ENCODE data around the gene AOPEP. TPM values are rescaled to one million over a fixed set of nuclear protein-coding genes. Genes with fewer than 3 reads are reported as not detected.

The AOPEP gene
- total and polyA plus RNA-seq, 3 donors from 2014 or later: 31.4 to 95.0 (median 80.4) TPM

- no peaks in the 10 kb centered on the region for H3K27me3 ChIP-seq
- DNase-seq: no peak
- H3K9me3 ChIP-seq: no peaks in the 10 kb centered on the region
- H3K27ac ChIP-seq: peak overlapping the region in 1 of 2 donors; percentile 57
- peaks cover 6% of the 10 kb centered on the region for H3K4me1 ChIP-seq
- no peak overlapping the region for H3K4me3 ChIP-seq
- intact Hi-C loops (cut with DNase I; ENCODE audit: low total_unique reads): no loop called here
- TF ChIP-seq POLR2A (IDR thresholded peaks at IDR 0.05) (no peak), CTCF (IDR thresholded peaks at IDR 0.05) (no peak)
- WGBS, 2 donors: 58 to 64% methylated on average over 9 of the region's 9 CpGs
- H3K36me3 ChIP-seq (ENCODE audit: low read depth, missing control alignments): no peaks in the 10 kb centered on the region
These were observed 181.6 kb downstream of the AOPEP start for GRCh38 chr9:94908011-94908563.

GRCh38 chr9:94908583-94909249, 182.2 kb downstream of the AOPEP start:
- TF ChIP-seq CTCF (IDR thresholded peaks at IDR 0.05): no peak
- no peak for TF ChIP-seq POLR2A (IDR thresholded peaks at IDR 0.05)
- intact Hi-C loops (cut with DNase I; ENCODE audit: low total_unique reads): no loop called here
- Histone ChIP-seq H3K27ac (peak overlapping the region in 1 of 2 donors; percentile 57), H3K4me3 (no peak overlapping the region), H3K27me3 (no peaks in the 10 kb centered on the region), H3K4me1 (peaks cover 6% of the 10 kb centered on the region), H3K9me3 (no peaks in the 10 kb centered on the region), H3K36me3 (ENCODE audit: low read depth, missing control alignments) (no peaks in the 10 kb centered on the region)
- DNase-seq: no peak
- WGBS, 2 donors: 78 to 82% methylated on average over 9 of the region's 9 CpGs

GRCh38 chr9:94909250-94909894, 182.9 kb downstream of the AOPEP start:
- peaks cover 6% of the 10 kb centered on the region for H3K4me1 ChIP-seq
- no peak overlapping the region for H3K27ac ChIP-seq
- H3K4me3 ChIP-seq: no peak overlapping the region
- no peaks in the 10 kb centered on the region for H3K36me3 ChIP-seq (ENCODE audit: low read depth, missing control alignments)
- no peaks in the 10 kb centered on the region for H3K27me3 ChIP-seq
- H3K9me3 ChIP-seq: no peaks in the 10 kb centered on the region
- TF ChIP-seq POLR2A (IDR thresholded peaks at IDR 0.05) (no peak), CTCF (IDR thresholded peaks at IDR 0.05) (no peak)
- WGBS, 2 donors: 90% methylated on average over 12 of the region's 12 CpGs
- DNase-seq: no peak
- intact Hi-C loops (cut with DNase I; ENCODE audit: low total_unique reads): no loop called here

GRCh38 chr9:94909965-94910730, 183.6 kb downstream of the AOPEP start:
- no peak for DNase-seq
- intact Hi-C loops (cut with DNase I; ENCODE audit: low total_unique reads): no loop called here
- no peak overlapping the region for H3K27ac ChIP-seq

More at GRCh38 chr9:94909965-94910730, 183.6 kb downstream of the AOPEP start:
- no peak for TF ChIP-seq CTCF (IDR thresholded peaks at IDR 0.05)
- no peak for TF ChIP-seq POLR2A (IDR thresholded peaks at IDR 0.05)
- peaks cover 6% of the 10 kb centered on the region for H3K4me1 ChIP-seq
- no peaks in the 10 kb centered on the region for H3K9me3 ChIP-seq
- WGBS, 2 donors: 93 to 98% methylated on average over 16 to 20 of the region's 20 CpGs
- H3K36me3 ChIP-seq (ENCODE audit: low read depth, missing control alignments): no peaks in the 10 kb centered on the region
- no peaks in the 10 kb centered on the region for H3K27me3 ChIP-seq
- H3K4me3 ChIP-seq: no peak overlapping the region

Measured in testis (tissue), 3 donors.